DND-41 (cell line): ENCODE measurements around the gene NTF4.

Source experiments
- EZH2 ChIP-seq: IDR thresholded peaks from 3 replicates; pipeline ENCODE4 v1.6.1; 2012; ENCODE audit warnings: borderline replicate concordance, low read depth, mild to moderate bottlenecking, moderate library complexity, low read length, inconsistent platforms; ENCODE audit not compliant: severe bottlenecking
- TF ChIP-seq, protein P1 (sequence below): IDR thresholded peaks from 2 replicates; pipeline ENCODE4 v1.5.1; 2012; ENCODE audit warnings: borderline replicate concordance, low read length, moderate library complexity, mild to moderate bottlenecking; ENCODE audit not compliant: poor library complexity, severe bottlenecking; ENCODE audit errors: extremely low read depth

GRCh38 chr19:49103331-49104085 lies 38.9 kb upstream of the NTF4 start:
- TF ChIP-seq, protein P1, sequence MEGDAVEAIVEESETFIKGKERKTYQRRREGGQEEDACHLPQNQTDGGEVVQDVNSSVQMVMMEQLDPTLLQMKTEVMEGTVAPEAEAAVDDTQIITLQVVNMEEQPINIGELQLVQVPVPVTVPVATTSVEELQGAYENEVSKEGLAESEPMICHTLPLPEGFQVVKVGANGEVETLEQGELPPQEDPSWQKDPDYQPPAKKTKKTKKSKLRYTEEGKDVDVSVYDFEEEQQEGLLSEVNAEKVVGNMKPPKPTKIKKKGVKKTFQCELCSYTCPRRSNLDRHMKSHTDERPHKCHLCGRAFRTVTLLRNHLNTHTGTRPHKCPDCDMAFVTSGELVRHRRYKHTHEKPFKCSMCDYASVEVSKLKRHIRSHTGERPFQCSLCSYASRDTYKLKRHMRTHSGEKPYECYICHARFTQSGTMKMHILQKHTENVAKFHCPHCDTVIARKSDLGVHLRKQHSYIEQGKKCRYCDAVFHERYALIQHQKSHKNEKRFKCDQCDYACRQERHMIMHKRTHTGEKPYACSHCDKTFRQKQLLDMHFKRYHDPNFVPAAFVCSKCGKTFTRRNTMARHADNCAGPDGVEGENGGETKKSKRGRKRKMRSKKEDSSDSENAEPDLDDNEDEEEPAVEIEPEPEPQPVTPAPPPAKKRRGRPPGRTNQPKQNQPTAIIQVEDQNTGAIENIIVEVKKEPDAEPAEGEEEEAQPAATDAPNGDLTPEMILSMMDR = no peak
- TF ChIP-seq EZH2 = no peak
